IPS-18a (cell line): ENCODE measurements around the gene PXMP4.
A peak's percentile ranks its signal among the peaks of the same experiment; 100 is the strongest.

Experiments
- H3K27ac ChIP-seq: one replicate; pipeline ENCODE4 v1.5.1; 2013; ENCODE audit warnings: low read length
- H3K27me3 ChIP-seq: one replicate; pipeline ENCODE4 v1.6.1; 2013; ENCODE audit warnings: mild to moderate bottlenecking, low read length; ENCODE audit not compliant: control insufficient read depth, insufficient read depth
- H3K36me3 ChIP-seq: one replicate; pipeline ENCODE4 v1.6.1; 2013; ENCODE audit warnings: low read depth, low read length; ENCODE audit not compliant: control insufficient read depth
- H3K4me1 ChIP-seq: one replicate; pipeline ENCODE4 v1.6.1; 2013; ENCODE audit warnings: low read depth, low read length; ENCODE audit not compliant: control insufficient read depth
- H3K4me3 ChIP-seq: one replicate; pipeline ENCODE4 v1.5.1; 2013; ENCODE audit warnings: low read length
- H3K9ac ChIP-seq: one replicate; pipeline ENCODE4 v1.6.1; 2013; ENCODE audit warnings: mild to moderate bottlenecking, low read length, moderate library complexity
- H3K9me3 ChIP-seq: one replicate; pipeline ENCODE4 v1.6.1; 2013; ENCODE audit warnings: low read depth, low read length; ENCODE audit not compliant: control insufficient read depth

PXMP4 gene

DNA sequence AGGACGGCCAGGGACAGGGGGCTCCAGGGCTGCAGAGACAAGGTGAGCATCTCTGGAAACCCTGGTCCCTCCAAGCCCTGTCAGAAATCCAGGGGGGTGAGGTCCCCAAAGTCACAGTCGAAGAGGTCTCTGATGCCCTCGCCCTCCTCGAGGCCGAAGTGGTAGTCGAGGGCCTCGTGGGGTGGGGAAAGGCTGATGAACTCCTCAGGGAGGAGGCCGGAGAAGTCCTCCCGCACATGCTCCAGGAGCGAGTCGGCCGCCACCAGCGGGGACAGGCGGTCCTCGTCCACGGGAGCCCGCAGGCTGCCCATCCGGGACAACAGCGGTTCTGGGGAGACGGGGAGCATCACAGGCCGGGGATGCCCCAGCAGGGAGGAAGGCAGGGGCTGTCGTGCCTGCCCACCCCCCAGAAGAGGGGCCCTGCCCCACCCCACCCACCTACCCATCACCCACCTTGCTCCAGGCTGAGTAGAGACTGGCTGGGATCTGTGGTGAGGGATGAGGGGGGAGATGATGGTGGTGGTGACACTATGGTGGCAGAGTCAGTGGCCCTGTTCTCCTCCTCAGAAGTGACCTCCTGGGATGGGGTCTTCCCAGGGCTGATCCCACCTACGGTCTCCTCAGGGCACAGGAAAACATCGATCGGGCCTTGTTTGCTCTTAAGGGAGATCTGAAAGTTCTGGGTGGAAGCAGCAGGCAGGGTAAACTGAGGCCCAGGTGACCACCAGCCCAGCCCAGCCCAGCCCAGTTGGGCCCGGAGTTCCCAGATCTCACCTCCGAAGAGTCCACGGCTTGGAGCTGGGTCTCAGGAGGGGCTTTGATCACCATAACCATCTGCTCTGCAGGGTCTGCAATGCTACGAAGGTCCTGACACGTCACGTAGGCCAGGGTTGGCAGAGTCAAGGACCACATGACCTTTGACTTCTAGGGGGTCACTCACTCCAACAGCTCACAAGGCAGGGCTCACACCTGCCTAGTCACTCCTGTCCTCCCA lies 43.2 kb downstream of the PXMP4 start:
- Histone ChIP-seq H3K36me3 (peaks cover 38% of the 10 kb centered on the region), H3K4me1 (peaks cover 17% of the 10 kb centered on the region)

DNA sequence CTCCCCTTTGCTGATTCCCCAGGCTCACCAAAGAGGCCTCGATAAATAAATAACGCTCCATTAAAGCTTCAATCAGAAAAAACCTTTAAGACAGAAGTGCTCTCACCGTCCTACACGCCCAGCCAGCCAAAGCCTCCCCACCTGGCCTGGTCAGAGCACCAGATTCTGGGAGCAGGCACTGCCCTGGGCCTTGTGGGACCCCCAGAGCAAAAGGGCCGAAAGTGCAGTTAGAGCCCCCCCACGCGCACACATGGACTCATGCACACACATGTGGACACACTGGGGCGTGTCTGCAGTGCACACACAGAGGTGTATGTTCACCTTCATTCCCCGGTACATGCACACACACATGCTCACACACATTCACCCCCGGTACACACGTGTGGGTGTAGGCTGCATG lies 44.0 kb downstream of the PXMP4 start:
- H3K36me3 ChIP-seq: peaks cover 38% of the 10 kb centered on the region
- no peak overlapping the region for H3K4me3 ChIP-seq
- H3K4me1 ChIP-seq: peaks cover 17% of the 10 kb centered on the region
- H3K27ac ChIP-seq: no peak overlapping the region
- no peaks in the 10 kb centered on the region for H3K9me3 ChIP-seq
- no peak overlapping the region for H3K9ac ChIP-seq
- no peaks in the 10 kb centered on the region for H3K27me3 ChIP-seq

More for the DNA sequence above, 43.2 kb downstream of the PXMP4 start:
- H3K27me3 ChIP-seq: no peaks in the 10 kb centered on the region
- no peak overlapping the region for H3K4me3 ChIP-seq
- no peaks in the 10 kb centered on the region for H3K9me3 ChIP-seq
- H3K27ac ChIP-seq: no peak overlapping the region
- no peak overlapping the region for H3K9ac ChIP-seq

GRCh38 chr20:33675136-33675959 lies 44.8 kb downstream of the PXMP4 start:
- H3K4me1 ChIP-seq: peaks cover 17% of the 10 kb centered on the region
- peaks cover 34% of the 10 kb centered on the region for H3K36me3 ChIP-seq
- no peaks in the 10 kb centered on the region for H3K27me3 ChIP-seq
- no peak overlapping the region for H3K27ac ChIP-seq
- H3K9ac ChIP-seq: no peak overlapping the region
- H3K4me3 ChIP-seq: peak overlapping the region; percentile 73
- no peaks in the 10 kb centered on the region for H3K9me3 ChIP-seq

- H3K27ac ChIP-seq: no peak within 1 kb of the TSS
- no peaks in the 10 kb centered on the region for H3K9me3 ChIP-seq
- peaks cover 17% of the 10 kb centered on the region for H3K4me1 ChIP-seq
- H3K4me3 ChIP-seq: peak within 1 kb of the TSS; percentile 73
- no peaks in the 10 kb centered on the region for H3K27me3 ChIP-seq
- peak within 1 kb of the TSS; percentile 61 for H3K9ac ChIP-seq
- H3K36me3 ChIP-seq: peaks cover 26% of the 10 kb centered on the region
These were observed 45.6 kb downstream of the PXMP4 start, which contains the start of gene NECAB3 for GRCh38 chr20:33674294-33675135. TSS of gene NECAB3 (minus strand) at chr20:33674428. CDS start at chr20:33674352, 76 bp downstream.

- H3K4me3 ChIP-seq: peak overlapping the region; percentile 72
- peaks cover 18% of the 10 kb centered on the region for H3K36me3 ChIP-seq
- no peaks in the 10 kb centered on the region for H3K9me3 ChIP-seq
- H3K27ac ChIP-seq: no peak overlapping the region
- H3K27me3 ChIP-seq: no peaks in the 10 kb centered on the region
- peaks cover 17% of the 10 kb centered on the region for H3K4me1 ChIP-seq
- H3K9ac ChIP-seq: peak overlapping the region; percentile 52
These were observed 46.5 kb downstream of the PXMP4 start for GRCh38 chr20:33673410-33674293.

- Histone ChIP-seq H3K9ac (no peak overlapping the region), H3K36me3 (peaks cover 13% of the 10 kb centered on the region), H3K27me3 (no peaks in the 10 kb centered on the region), H3K4me1 (peaks cover 17% of the 10 kb centered on the region), H3K4me3 (peak overlapping the region; percentile 72), H3K9me3 (no peaks in the 10 kb centered on the region), H3K27ac (no peak overlapping the region)
These were observed 47.0 kb downstream of the PXMP4 start for GRCh38 chr20:33673114-33673409.

DNA sequence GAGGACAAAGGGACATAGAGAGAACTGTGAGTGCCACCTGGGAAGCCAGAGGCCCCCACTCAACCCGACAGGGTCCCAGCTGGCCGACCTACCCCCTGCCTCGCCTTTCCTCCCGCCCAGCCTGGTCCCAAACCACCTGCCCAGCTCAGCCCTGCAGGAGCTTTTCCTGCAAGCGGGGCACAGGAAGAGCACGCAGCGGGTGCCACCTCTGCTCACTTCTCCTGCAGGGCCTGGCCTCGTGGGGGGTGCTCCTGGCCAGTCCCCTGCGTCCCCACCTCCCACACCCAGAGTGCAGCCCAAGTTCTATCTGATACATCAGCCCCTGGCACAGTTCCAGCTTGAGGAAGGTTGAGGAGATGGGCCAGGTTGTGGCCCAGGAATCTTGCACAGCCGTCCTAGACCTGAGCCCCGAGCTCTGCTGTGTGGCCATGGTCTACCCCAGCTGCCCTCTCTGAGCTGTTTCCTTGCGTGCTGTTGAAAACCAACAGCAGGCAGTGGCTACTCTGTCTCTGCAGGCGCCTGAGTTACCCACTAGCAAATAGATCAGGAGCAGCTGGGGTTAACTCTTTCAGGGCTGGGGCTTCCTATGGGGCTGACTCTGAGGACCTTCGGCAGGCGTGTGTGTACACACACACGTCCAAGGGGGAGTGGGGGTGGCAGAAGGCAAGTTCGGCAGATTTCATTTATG lies 47.5 kb downstream of the PXMP4 start:
- no peak overlapping the region for H3K27ac ChIP-seq
- peaks cover 17% of the 10 kb centered on the region for H3K4me1 ChIP-seq

GRCh38 chr20:33671573-33672288 lies 48.4 kb downstream of the PXMP4 start:
- Histone ChIP-seq H3K9me3 (no peaks in the 10 kb centered on the region), H3K4me1 (peaks cover 17% of the 10 kb centered on the region), H3K9ac (no peak overlapping the region), H3K4me3 (no peak overlapping the region), H3K27ac (no peak overlapping the region), H3K27me3 (peaks cover 8% of the 10 kb centered on the region), H3K36me3 (peaks cover 7% of the 10 kb centered on the region)

More for the DNA sequence above, 47.5 kb downstream of the PXMP4 start:
- Histone ChIP-seq H3K36me3 (peaks cover 8% of the 10 kb centered on the region), H3K9me3 (no peaks in the 10 kb centered on the region), H3K9ac (no peak overlapping the region), H3K4me3 (peak overlapping the region; percentile 72), H3K27me3 (peaks cover 3% of the 10 kb centered on the region)

DNA sequence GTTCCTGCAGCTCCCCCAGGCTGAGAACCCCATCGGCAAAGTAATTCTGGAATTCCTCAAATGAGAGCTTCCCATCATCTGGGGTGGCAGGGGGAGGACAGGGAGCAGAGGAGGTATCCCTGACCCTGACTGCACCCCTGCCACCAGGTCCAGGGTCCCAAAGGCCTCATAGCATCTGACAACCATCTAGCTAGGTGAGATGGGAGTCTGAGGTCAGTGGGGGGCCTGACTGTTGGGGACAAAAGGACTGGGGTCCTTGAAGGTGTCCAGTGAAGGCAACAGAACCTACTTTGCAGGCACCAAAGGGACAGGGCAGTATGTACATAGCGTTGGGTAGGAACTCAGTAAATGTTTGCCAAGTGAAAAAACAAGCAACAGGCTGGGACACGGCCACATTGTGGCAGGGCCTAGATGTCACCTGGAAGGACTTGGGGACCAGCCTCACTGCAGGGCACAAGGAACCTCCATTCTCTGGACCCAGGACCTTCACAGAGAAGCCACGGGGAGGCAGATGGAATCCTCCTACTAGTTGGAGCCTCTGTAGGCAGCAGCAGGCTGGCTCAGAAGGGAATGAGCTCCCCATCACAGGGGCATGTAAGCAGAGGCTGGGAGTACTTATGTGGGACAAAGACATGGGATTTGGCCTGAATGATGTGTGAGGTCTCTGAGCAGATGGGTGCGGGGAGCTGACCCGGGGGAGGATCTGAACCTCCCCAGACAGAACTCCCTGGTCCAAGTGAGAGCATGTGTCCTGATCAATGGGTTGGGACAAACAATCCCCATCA lies 49.2 kb downstream of the PXMP4 start:
- Histone ChIP-seq H3K4me3 (no peak overlapping the region), H3K36me3 (no peaks in the 10 kb centered on the region), H3K27me3 (peaks cover 8% of the 10 kb centered on the region), H3K27ac (no peak overlapping the region), H3K9ac (no peak overlapping the region), H3K9me3 (no peaks in the 10 kb centered on the region), H3K4me1 (peaks cover 20% of the 10 kb centered on the region)
